ENCODE measurements around the gene ESPL1.

Gene ESPL1

GRCh38 chr12:53232646-53233461 is 35.2 kb upstream of the ESPL1 start:
- Histone ChIP-seq H3K27ac (ENCODE audit: low read depth, low read length) (peak overlapping the region; percentile 61; the same call in 1 of the 2 replicates), H3K9ac (ENCODE audit: low read depth, low read length) (no peak overlapping the region), H3K4me3 (ENCODE audit: low read length) (peak overlapping the region; percentile 52), H3K4me1 (ENCODE audit: insufficient read depth, low read length) (peaks cover 57% of the 10 kb centered on the region), H3K9me3 (ENCODE audit: insufficient read depth, low read depth, low read length) (no peaks in the 10 kb centered on the region), H3K27me3 (ENCODE audit: insufficient read depth, low read length) (peaks cover 3% of the 10 kb centered on the region; the same call in 1 of the 2 replicates), H3K36me3 (ENCODE audit: insufficient read depth, low read length) (no peaks in the 10 kb centered on the region)
- 29% methylated on average over 11 of the region's 11 CpGs for WGBS

GRCh38 chr12:53233671-53234121 is 34.4 kb upstream of the ESPL1 start:
- peaks cover 3% of the 10 kb centered on the region; the same call in 1 of the 2 replicates for H3K27me3 ChIP-seq (ENCODE audit: insufficient read depth, low read length)
- peak overlapping the region; percentile 50; the same call in 1 of the 2 replicates for H3K27ac ChIP-seq (ENCODE audit: low read depth, low read length)
- H3K9me3 ChIP-seq (ENCODE audit: insufficient read depth, low read depth, low read length), result no peaks in the 10 kb centered on the region
- peak overlapping the region; percentile 34; the same call in 1 of the 2 replicates for H3K9ac ChIP-seq (ENCODE audit: low read depth, low read length)
- peaks cover 57% of the 10 kb centered on the region for H3K4me1 ChIP-seq (ENCODE audit: insufficient read depth, low read length)
- WGBS, result 32% methylated on average over 7 of the region's 7 CpGs
- H3K36me3 ChIP-seq (ENCODE audit: insufficient read depth, low read length), result no peaks in the 10 kb centered on the region
- peak overlapping the region; percentile 35 for H3K4me3 ChIP-seq (ENCODE audit: low read length)

- Histone ChIP-seq H3K36me3 (ENCODE audit: insufficient read depth, low read length) (no peaks in the 10 kb centered on the region), H3K9me3 (ENCODE audit: insufficient read depth, low read depth, low read length) (no peaks in the 10 kb centered on the region), H3K9ac (ENCODE audit: low read depth, low read length) (peak overlapping the region; percentile 34; the same call in 1 of the 2 replicates), H3K4me1 (ENCODE audit: insufficient read depth, low read length) (peaks cover 55% of the 10 kb centered on the region), H3K27me3 (ENCODE audit: insufficient read depth, low read length) (peaks cover 3% of the 10 kb centered on the region; the same call in 1 of the 2 replicates), H3K27ac (ENCODE audit: low read depth, low read length) (peak overlapping the region; percentile 50; the same call in 1 of the 2 replicates), H3K4me3 (ENCODE audit: low read length) (peak overlapping the region; percentile 35)
- WGBS, result 1% methylated on average over 12 of the region's 12 CpGs
Measured at GRCh38 chr12:53234271-53234914, 33.7 kb upstream of the ESPL1 start.

- Histone ChIP-seq H3K9ac (ENCODE audit: low read depth, low read length) (no peak overlapping the region), H3K27ac (ENCODE audit: low read depth, low read length) (peak overlapping the region; percentile 7; the same call in 1 of the 2 replicates), H3K4me1 (ENCODE audit: insufficient read depth, low read length) (peaks cover 49% of the 10 kb centered on the region), H3K9me3 (ENCODE audit: insufficient read depth, low read depth, low read length) (no peaks in the 10 kb centered on the region), H3K4me3 (ENCODE audit: low read length) (no peak overlapping the region), H3K27me3 (ENCODE audit: insufficient read depth, low read length) (peaks cover 3% of the 10 kb centered on the region; the same call in 1 of the 2 replicates), H3K36me3 (ENCODE audit: insufficient read depth, low read length) (no peaks in the 10 kb centered on the region)
- WGBS, result 89% methylated on average over 3 of the region's 3 CpGs
Measured at GRCh38 chr12:53235164-53235563, 32.9 kb upstream of the ESPL1 start.

GRCh38 chr12:53235742-53236442 is 32.2 kb upstream of the ESPL1 start:
- Histone ChIP-seq H3K36me3 (ENCODE audit: insufficient read depth, low read length) (no peaks in the 10 kb centered on the region), H3K4me3 (ENCODE audit: low read length) (no peak overlapping the region; the same call in 1 of the 2 replicates), H3K9me3 (ENCODE audit: insufficient read depth, low read depth, low read length) (no peaks in the 10 kb centered on the region), H3K27ac (ENCODE audit: low read depth, low read length) (peak overlapping the region; percentile 59; the same call in 1 of the 2 replicates), H3K9ac (ENCODE audit: low read depth, low read length) (no peak overlapping the region), H3K27me3 (ENCODE audit: insufficient read depth, low read length) (peaks cover 3% of the 10 kb centered on the region; the same call in 1 of the 2 replicates), H3K4me1 (ENCODE audit: insufficient read depth, low read length) (peaks cover 49% of the 10 kb centered on the region)
- WGBS, result 35% methylated on average over 6 of the region's 9 CpGs

GRCh38 chr12:53236443-53237111 is 31.5 kb upstream of the ESPL1 start:
- no peaks in the 10 kb centered on the region for H3K9me3 ChIP-seq (ENCODE audit: insufficient read depth, low read depth, low read length)
- H3K27ac ChIP-seq (ENCODE audit: low read depth, low read length), result peak overlapping the region; percentile 59; the same call in 1 of the 2 replicates
- H3K9ac ChIP-seq (ENCODE audit: low read depth, low read length), result no peak overlapping the region
- H3K4me1 ChIP-seq (ENCODE audit: insufficient read depth, low read length), result peaks cover 48% of the 10 kb centered on the region
- H3K36me3 ChIP-seq (ENCODE audit: insufficient read depth, low read length), result no peaks in the 10 kb centered on the region
- H3K4me3 ChIP-seq (ENCODE audit: low read length), result no peak overlapping the region
- H3K27me3 ChIP-seq (ENCODE audit: insufficient read depth, low read length), result no peaks in the 10 kb centered on the region; the same call in 1 of the 2 replicates
- 89% methylated on average over 1 of the region's 1 CpG for WGBS

GRCh38 chr12:53239643-53240258 is 28.3 kb upstream of the ESPL1 start:
- H3K27ac ChIP-seq (ENCODE audit: low read depth, low read length), result no peak overlapping the region
- H3K4me3 ChIP-seq (ENCODE audit: low read length), result no peak overlapping the region
- H3K27me3 ChIP-seq (ENCODE audit: insufficient read depth, low read length), result no peaks in the 10 kb centered on the region
- WGBS, result 92% methylated on average over 10 of the region's 10 CpGs
- no peaks in the 10 kb centered on the region for H3K9me3 ChIP-seq (ENCODE audit: insufficient read depth, low read depth, low read length)
- peaks cover 37% of the 10 kb centered on the region for H3K4me1 ChIP-seq (ENCODE audit: insufficient read depth, low read length)
- no peaks in the 10 kb centered on the region for H3K36me3 ChIP-seq (ENCODE audit: insufficient read depth, low read length)
- H3K9ac ChIP-seq (ENCODE audit: low read depth, low read length), result no peak overlapping the region

- H3K27ac ChIP-seq (ENCODE audit: low read depth, low read length), result no peak overlapping the region
Measured at GRCh38 chr12:53241623-53242412, 26.3 kb upstream of the ESPL1 start.

GRCh38 chr12:53244337-53244736 is 23.8 kb upstream of the ESPL1 start:
- no peak overlapping the region for H3K27ac ChIP-seq (ENCODE audit: low read depth, low read length)
- WGBS, result 78% methylated on average over 1 of the region's 1 CpG
- H3K9me3 ChIP-seq (ENCODE audit: insufficient read depth, low read depth, low read length), result no peaks in the 10 kb centered on the region
- no peaks in the 10 kb centered on the region for H3K36me3 ChIP-seq (ENCODE audit: insufficient read depth, low read length)
- H3K4me1 ChIP-seq (ENCODE audit: insufficient read depth, low read length), result peaks cover 20% of the 10 kb centered on the region
- no peak overlapping the region for H3K9ac ChIP-seq (ENCODE audit: low read depth, low read length)
- H3K4me3 ChIP-seq (ENCODE audit: low read length), result no peak overlapping the region
- H3K27me3 ChIP-seq (ENCODE audit: insufficient read depth, low read length), result no peaks in the 10 kb centered on the region

More at GRCh38 chr12:53241623-53242412, 26.3 kb upstream of the ESPL1 start:
- Histone ChIP-seq H3K27me3 (ENCODE audit: insufficient read depth, low read length) (no peaks in the 10 kb centered on the region), H3K36me3 (ENCODE audit: insufficient read depth, low read length) (no peaks in the 10 kb centered on the region), H3K4me3 (ENCODE audit: low read length) (no peak overlapping the region), H3K9ac (ENCODE audit: low read depth, low read length) (no peak overlapping the region), H3K9me3 (ENCODE audit: insufficient read depth, low read depth, low read length) (no peaks in the 10 kb centered on the region), H3K4me1 (ENCODE audit: insufficient read depth, low read length) (peaks cover 20% of the 10 kb centered on the region)
- WGBS, result 49% methylated on average over 11 of the region's 11 CpGs

Data from HUES64 (cell line).